ENCODE results near the gene UBAC1. TPM values are rescaled to one million over a fixed set of nuclear protein-coding genes. Genes with fewer than 3 reads are reported as not detected.

The UBAC1 gene
- total and polyA plus RNA-seq, 9 of the 15 experiments (the other 6 are each of a cell fraction or from before 2014, with no cell fraction given), result 94.0 to 399 (median 228) TPM

- TF ChIP-seq CUX1 (CRISPR knock-in tag; IDR thresholded peaks at IDR 0.05) (no peak), ZNF280B (CRISPR knock-in tag; IDR thresholded peaks at IDR 0.05) (no peak), ELF4 (CRISPR knock-in tag; IDR thresholded peaks at IDR 0.05) (no peak), NR0B1 (IDR thresholded peaks at IDR 0.05; ENCODE audit: partially characterized antibody) (no peak), E2F6 (IDR thresholded peaks at IDR 0.05; ENCODE audit: borderline replicate concordance in 1 of 2, extremely low read depth in 1 of 2, insufficient read depth in 1 of 2, insufficient read length in 1 of 2, low read depth in 1 of 2, low read length in 1 of 2, poor library complexity in 1 of 2, severe bottlenecking in 1 of 2) (peak; percentile 83 to 97), RBFOX2 (IDR thresholded peaks at IDR 0.05; ENCODE audit: low read depth, low read length) (no peak), SNIP1 (IDR thresholded peaks at IDR 0.05; ENCODE audit: low read depth) (no peak), ZNF518B (CRISPR knock-in tag; IDR thresholded peaks at IDR 0.05) (no peak), KLF10 (CRISPR knock-in tag; IDR thresholded peaks at IDR 0.05) (no peak), ZBTB1 (CRISPR knock-in tag; IDR thresholded peaks at IDR 0.05; ENCODE audit: borderline replicate concordance, low read depth) (no peak), L3MBTL2 (IDR thresholded peaks at IDR 0.05) (peak; percentile 66; the same call in 1 of the 2 replicates), ARNT (IDR thresholded peaks at IDR 0.05) (no peak), ZNF507 (tag; conservative IDR thresholded peaks at IDR 0.05) (no peak), MAX (CRISPR knock-in tag; IDR thresholded peaks at IDR 0.05) (0 out of 2 replicates have a peak, but pooled peaks have one; percentile 28)
Measured at GRCh38 chr9:135907006-135907430, 54.2 kb downstream of the UBAC1 start (continued).
